Liver (tissue), 9 donors: ENCODE measurements around the gene PITPNM3. TPM values are rescaled to one million over a fixed set of nuclear protein-coding genes. Genes with fewer than 3 reads are reported as not detected.

ENCODE experiments used
- DNase-seq: peaks from one replicate; pipeline ENCODE4 v3.0.0-alpha.2; 2017; ENCODE audit warnings: low spot score
- H3K27ac ChIP-seq, 2 donors: one replicate each; pipeline ENCODE4 v1.7.0; 2013; ENCODE audit warnings: inconsistent platforms in 2 of 2, low read length in 2 of 2, control low read depth in 1 of 2, low read depth in 1 of 2, mild to moderate bottlenecking in 1 of 2
- H3K27me3 ChIP-seq, 4 donors: one replicate each; pipeline versions ENCODE4 v1.6.1 to v1.7.0; 2013; ENCODE audit warnings: low read length in 3 of 4, inconsistent platforms in 1 of 4, mild to moderate bottlenecking in 1 of 4, moderate library complexity in 1 of 4; ENCODE audit not compliant: control insufficient read depth in 4 of 4, insufficient read depth in 4 of 4
- H3K36me3 ChIP-seq, 4 donors: one replicate each; pipeline versions ENCODE4 v1.6.1 to v1.7.0; 2013; ENCODE audit warnings: low read length in 3 of 4, mild to moderate bottlenecking in 3 of 4, low read depth in 1 of 4, moderate library complexity in 1 of 4; ENCODE audit not compliant: control insufficient read depth in 4 of 4, insufficient read depth in 3 of 4
- H3K4me1 ChIP-seq, 4 donors: one replicate each; pipeline versions ENCODE4 v1.6.1 to v1.7.0; 2013; ENCODE audit warnings: low read length in 3 of 4, mild to moderate bottlenecking in 3 of 4, moderate library complexity in 1 of 4; ENCODE audit not compliant: control insufficient read depth in 4 of 4, insufficient read depth in 4 of 4
- H3K4me3 ChIP-seq, 3 donors: one replicate each; pipeline versions ENCODE4 v1.6.1 to v1.7.0; 2013; ENCODE audit warnings: low read length in 3 of 3, control low read depth in 1 of 3, low read depth in 1 of 3, mild to moderate bottlenecking in 1 of 3
- H3K9ac ChIP-seq, 2 donors: one replicate each; pipeline ENCODE4 v1.7.0; 2013; ENCODE audit warnings: low read length in 2 of 2, mild to moderate bottlenecking in 2 of 2, moderate library complexity in 2 of 2, control low read depth in 1 of 2, low read depth in 1 of 2
- H3K9me3 ChIP-seq, 4 donors: one replicate each; pipeline versions ENCODE4 v1.6.1 to v1.7.0; 2013; ENCODE audit warnings: low read length in 3 of 4; ENCODE audit not compliant: control insufficient read depth in 4 of 4
- EGR1 ChIP-seq, 2 donors: IDR thresholded peaks; 2 replicates each; pipeline ENCODE4 v1.6.1; 2016 to 2018; ENCODE audit warnings: antibody characterized with exemption in 2 of 2, low read depth in 2 of 2
- FOXA2 ChIP-seq: IDR thresholded peaks from 2 replicates; pipeline ENCODE4 v1.6.1; 2016; ENCODE audit warnings: antibody characterized with exemption
- GABPA ChIP-seq, 2 donors: IDR thresholded peaks in 1 of 2; conservative IDR thresholded peaks in 1 of 2; 2 replicates each; pipeline ENCODE4 v1.6.1; 2016; ENCODE audit warnings: antibody characterized with exemption in 2 of 2, mild to moderate bottlenecking in 1 of 2, moderate library complexity in 1 of 2
- HNF4A ChIP-seq, 2 donors: conservative IDR thresholded peaks; 2 replicates each; pipeline ENCODE4 v1.6.1; 2016; ENCODE audit warnings: antibody characterized with exemption in 2 of 2, mild to moderate bottlenecking in 2 of 2
- HNF4G ChIP-seq: IDR thresholded peaks from 2 replicates; pipeline ENCODE4 v1.6.1; 2016; ENCODE audit warnings: antibody characterized with exemption
- NR2F2 ChIP-seq: IDR thresholded peaks from 2 replicates; pipeline ENCODE4 v1.6.1; 2016; ENCODE audit warnings: antibody characterized with exemption
- RAD21 ChIP-seq, 2 donors: IDR thresholded peaks; 2 replicates each; pipeline ENCODE4 v1.6.1; 2016; ENCODE audit warnings: antibody characterized with exemption in 2 of 2, mild to moderate bottlenecking in 2 of 2
- RXRA ChIP-seq, 2 donors: IDR thresholded peaks; 2 replicates each; pipeline ENCODE4 v1.6.1; 2017 to 2018; ENCODE audit warnings: antibody characterized with exemption in 2 of 2, mild to moderate bottlenecking in 1 of 2
- WGBS: extraction: QIAGEN DNeasy Blood & Tissue Kit; methylation state at CpG from one replicate; pipeline ENCODE4 v1.1.7; 2013; 5-methylcytosine and 5-hydroxymethylcytosine counted together
- polyA plus RNA-seq, 2 donors: library from polyadenylated mRNA; stranded (reverse) in 1 of 2; unstranded in 1 of 2; fragments of 200-250 nt in 1 of 2; fragments of >200 nt in 1 of 2; fragmentation: Nextera tagmentation in 1 of 2; extraction: Ambion mirVana in 1 of 2; gene quantifications; one replicate each; pipeline versions ENCODE4 v1.2.1 to v1.2.3, GENCODE V29; 2013 to 2015
- total RNA-seq, 2 donors: library from RNA; depleted of rRNA; stranded (reverse); fragments of >200 nt; gene quantifications; one replicate each; pipeline ENCODE4 v1.2.3, GENCODE V29; 2014
- TF ChIP-seq, protein P1 (sequence below): IDR thresholded peaks from 2 replicates; pipeline ENCODE4 v1.6.1; 2016; ENCODE audit warnings: antibody characterized with exemption
- TF ChIP-seq, protein P2 (sequence below): fragments of 150-350 bp; IDR thresholded peaks from 2 replicates; pipeline ENCODE4 v1.5.1; 2017; ENCODE audit warnings: improper control_type of control experiment, low read depth, low read length; ENCODE audit not compliant: missing input control
- TF ChIP-seq, protein P3 (sequence below): IDR thresholded peaks from 2 replicates; pipeline ENCODE4 v1.6.1; 2016; ENCODE audit warnings: antibody characterized with exemption, mild to moderate bottlenecking
- donor health status: healthy.
- donor health status: healthy.
- donor health status: healthy.
- donor health status: healthy.
- donor health status: healthy.

The PITPNM3 gene
- total and polyA plus RNA-seq, 4 donors, result 1.5 to 5.0 (median 1.8) TPM

DNA sequence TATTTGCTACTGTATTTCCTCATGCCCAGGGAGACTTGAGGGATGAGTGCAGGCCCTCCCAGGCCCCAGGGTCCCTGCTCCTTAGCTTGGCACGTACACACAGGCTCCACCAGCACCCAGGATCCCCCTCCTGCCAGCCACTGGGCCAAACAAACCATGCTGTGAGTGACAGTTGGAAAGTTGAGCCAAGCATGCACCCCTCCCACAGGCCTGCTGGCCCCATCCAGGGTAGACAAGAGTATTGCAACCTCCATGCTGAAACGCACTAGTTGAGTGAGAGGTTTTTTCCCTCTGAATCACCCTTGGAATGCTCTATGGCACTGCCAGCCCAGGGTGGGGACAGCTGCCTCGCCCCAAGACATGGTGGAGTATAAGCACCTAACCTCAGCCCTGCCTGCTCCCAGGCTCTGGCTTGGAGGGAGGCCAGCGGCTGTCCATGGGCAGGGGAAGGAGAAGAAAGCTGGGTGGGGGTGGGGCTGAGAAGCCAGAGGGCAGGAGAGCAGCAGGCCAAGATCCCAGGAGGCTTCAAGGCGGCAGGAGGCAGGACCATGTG is 49.6 kb downstream of the PITPNM3 start:
- H3K27ac ChIP-seq, result no peak overlapping the region
- TF ChIP-seq, protein P1, sequence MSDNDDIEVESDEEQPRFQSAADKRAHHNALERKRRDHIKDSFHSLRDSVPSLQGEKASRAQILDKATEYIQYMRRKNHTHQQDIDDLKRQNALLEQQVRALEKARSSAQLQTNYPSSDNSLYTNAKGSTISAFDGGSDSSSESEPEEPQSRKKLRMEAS, result no peak
- no peak for TF ChIP-seq GABPA (IDR thresholded peaks at IDR 0.05 in 1 of 2, conservative IDR thresholded peaks at IDR 0.05 in 1 of 2)
- TF ChIP-seq EGR1 (IDR thresholded peaks at IDR 0.05; ENCODE audit: low read depth in 2 of 2), result no peak
- TF ChIP-seq HNF4G, result no peak
- TF ChIP-seq, protein P2, sequence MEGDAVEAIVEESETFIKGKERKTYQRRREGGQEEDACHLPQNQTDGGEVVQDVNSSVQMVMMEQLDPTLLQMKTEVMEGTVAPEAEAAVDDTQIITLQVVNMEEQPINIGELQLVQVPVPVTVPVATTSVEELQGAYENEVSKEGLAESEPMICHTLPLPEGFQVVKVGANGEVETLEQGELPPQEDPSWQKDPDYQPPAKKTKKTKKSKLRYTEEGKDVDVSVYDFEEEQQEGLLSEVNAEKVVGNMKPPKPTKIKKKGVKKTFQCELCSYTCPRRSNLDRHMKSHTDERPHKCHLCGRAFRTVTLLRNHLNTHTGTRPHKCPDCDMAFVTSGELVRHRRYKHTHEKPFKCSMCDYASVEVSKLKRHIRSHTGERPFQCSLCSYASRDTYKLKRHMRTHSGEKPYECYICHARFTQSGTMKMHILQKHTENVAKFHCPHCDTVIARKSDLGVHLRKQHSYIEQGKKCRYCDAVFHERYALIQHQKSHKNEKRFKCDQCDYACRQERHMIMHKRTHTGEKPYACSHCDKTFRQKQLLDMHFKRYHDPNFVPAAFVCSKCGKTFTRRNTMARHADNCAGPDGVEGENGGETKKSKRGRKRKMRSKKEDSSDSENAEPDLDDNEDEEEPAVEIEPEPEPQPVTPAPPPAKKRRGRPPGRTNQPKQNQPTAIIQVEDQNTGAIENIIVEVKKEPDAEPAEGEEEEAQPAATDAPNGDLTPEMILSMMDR, result no peak
- TF ChIP-seq FOXA2, result no peak
- TF ChIP-seq, protein P3, sequence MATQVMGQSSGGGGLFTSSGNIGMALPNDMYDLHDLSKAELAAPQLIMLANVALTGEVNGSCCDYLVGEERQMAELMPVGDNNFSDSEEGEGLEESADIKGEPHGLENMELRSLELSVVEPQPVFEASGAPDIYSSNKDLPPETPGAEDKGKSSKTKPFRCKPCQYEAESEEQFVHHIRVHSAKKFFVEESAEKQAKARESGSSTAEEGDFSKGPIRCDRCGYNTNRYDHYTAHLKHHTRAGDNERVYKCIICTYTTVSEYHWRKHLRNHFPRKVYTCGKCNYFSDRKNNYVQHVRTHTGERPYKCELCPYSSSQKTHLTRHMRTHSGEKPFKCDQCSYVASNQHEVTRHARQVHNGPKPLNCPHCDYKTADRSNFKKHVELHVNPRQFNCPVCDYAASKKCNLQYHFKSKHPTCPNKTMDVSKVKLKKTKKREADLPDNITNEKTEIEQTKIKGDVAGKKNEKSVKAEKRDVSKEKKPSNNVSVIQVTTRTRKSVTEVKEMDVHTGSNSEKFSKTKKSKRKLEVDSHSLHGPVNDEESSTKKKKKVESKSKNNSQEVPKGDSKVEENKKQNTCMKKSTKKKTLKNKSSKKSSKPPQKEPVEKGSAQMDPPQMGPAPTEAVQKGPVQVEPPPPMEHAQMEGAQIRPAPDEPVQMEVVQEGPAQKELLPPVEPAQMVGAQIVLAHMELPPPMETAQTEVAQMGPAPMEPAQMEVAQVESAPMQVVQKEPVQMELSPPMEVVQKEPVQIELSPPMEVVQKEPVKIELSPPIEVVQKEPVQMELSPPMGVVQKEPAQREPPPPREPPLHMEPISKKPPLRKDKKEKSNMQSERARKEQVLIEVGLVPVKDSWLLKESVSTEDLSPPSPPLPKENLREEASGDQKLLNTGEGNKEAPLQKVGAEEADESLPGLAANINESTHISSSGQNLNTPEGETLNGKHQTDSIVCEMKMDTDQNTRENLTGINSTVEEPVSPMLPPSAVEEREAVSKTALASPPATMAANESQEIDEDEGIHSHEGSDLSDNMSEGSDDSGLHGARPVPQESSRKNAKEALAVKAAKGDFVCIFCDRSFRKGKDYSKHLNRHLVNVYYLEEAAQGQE, result no peak
- TF ChIP-seq HNF4A (conservative IDR thresholded peaks at IDR 0.05), result no peak
- no peak for TF ChIP-seq RXRA (IDR thresholded peaks at IDR 0.05)
- no peak for TF ChIP-seq RAD21 (IDR thresholded peaks at IDR 0.05)
- no peak overlapping the region for H3K9ac ChIP-seq
- WGBS, result 78% methylated on average over 5 of the region's 5 CpGs
- DNase-seq, result no peak
- H3K27me3 ChIP-seq, result no peaks in the 10 kb centered on the region
- peaks cover 0 to 3% (median 0%) of the 10 kb centered on the region in 4 donors for H3K4me1 ChIP-seq
- no peak overlapping the region for H3K4me3 ChIP-seq
- no peaks in the 10 kb centered on the region for H3K36me3 ChIP-seq
- no peaks in the 10 kb centered on the region for H3K9me3 ChIP-seq

DNA sequence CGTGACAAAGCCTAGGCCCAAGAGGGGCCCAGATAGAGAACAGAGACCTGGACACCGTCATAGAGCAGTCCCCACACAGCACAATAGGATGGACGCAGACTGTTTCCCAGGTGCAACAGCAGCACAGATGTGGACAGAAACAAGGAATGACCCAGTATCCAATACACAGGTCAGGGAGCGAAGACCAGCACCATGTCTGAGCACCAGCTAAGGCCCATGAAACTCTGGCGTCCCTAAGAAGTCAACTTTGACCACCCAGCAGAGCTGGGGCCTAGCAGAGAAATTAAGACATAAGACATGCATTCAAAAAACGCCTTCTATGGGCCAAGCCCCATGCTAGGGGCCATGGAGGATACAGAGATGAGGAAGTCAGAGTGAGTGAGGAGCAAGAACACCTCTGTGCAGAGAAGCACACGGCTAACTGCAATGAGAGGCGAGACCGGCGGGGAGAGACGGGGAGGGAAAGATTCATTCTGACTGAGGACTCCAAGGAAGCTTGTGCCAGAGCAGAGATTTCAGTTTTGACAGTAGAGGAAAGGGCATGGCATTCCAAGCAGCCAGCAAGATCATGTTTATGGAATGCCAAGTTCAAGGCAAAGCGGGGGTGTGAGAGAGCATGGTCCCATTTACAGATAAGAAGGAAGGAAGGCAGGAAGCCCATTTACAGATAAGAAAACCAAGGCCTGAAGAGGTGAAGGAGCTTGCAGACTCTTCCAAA is 50.8 kb downstream of the PITPNM3 start:
- Histone ChIP-seq H3K9ac (no peak overlapping the region), H3K4me1 (peaks cover 0 to 3% (median 0%) of the 10 kb centered on the region in 4 donors), H3K9me3 (no peaks in the 10 kb centered on the region), H3K27me3 (no peaks in the 10 kb centered on the region), H3K27ac (no peak overlapping the region), H3K4me3 (no peak overlapping the region), H3K36me3 (no peaks in the 10 kb centered on the region)
- WGBS, result 88% methylated on average over 12 of the region's 12 CpGs
- TF ChIP-seq HNF4A (conservative IDR thresholded peaks at IDR 0.05), result no peak
- TF ChIP-seq NR2F2, result peak; percentile 73
- no peak for DNase-seq
